Vagina (tissue), 2 donors: Measurements from ENCODE around the gene XAB2.

ENCODE experiments used
- POLR2A ChIP-seq, 2 donors: fragments of 450-650 bp; IDR thresholded peaks; one replicate each; pipeline ENCODE4 v1.6.1; 2017; ENCODE audit warnings: antibody characterized with exemption in 2 of 2, mild to moderate bottlenecking in 2 of 2, moderate library complexity in 2 of 2
- TF ChIP-seq, protein P1 (sequence below), 3 experiments: fragments of 450-650 bp in 2 of 3; fragments of 200-600 bp in 1 of 3; sonication (generic) in 1 of 3; IDR thresholded peaks; one replicate each; pipeline ENCODE4 v1.5.1; 2017 to 2019; ENCODE audit warnings: antibody characterized with exemption in 3 of 3, mild to moderate bottlenecking in 2 of 3, moderate library complexity in 2 of 3

DNA sequence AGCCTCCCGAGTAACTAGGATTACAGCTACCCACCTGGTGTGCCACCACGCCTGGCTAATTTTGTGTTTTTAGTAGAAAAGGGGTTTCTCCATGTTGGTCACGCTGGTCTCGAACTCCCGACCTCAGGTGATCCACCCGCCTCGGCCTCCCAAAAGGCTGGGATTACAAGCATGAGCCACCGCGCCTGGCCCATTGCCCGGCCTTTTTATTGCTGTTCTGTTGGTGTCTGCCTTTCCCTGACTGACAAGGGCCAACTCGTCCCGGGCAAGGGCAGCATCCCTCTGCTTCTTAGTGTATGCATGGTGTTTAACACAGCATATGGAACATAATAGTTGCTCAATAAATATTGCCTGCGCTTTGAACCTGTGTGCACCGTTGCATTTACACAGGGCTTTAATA lies 33.3 kb upstream of the XAB2 start:
- TF ChIP-seq, protein P1, sequence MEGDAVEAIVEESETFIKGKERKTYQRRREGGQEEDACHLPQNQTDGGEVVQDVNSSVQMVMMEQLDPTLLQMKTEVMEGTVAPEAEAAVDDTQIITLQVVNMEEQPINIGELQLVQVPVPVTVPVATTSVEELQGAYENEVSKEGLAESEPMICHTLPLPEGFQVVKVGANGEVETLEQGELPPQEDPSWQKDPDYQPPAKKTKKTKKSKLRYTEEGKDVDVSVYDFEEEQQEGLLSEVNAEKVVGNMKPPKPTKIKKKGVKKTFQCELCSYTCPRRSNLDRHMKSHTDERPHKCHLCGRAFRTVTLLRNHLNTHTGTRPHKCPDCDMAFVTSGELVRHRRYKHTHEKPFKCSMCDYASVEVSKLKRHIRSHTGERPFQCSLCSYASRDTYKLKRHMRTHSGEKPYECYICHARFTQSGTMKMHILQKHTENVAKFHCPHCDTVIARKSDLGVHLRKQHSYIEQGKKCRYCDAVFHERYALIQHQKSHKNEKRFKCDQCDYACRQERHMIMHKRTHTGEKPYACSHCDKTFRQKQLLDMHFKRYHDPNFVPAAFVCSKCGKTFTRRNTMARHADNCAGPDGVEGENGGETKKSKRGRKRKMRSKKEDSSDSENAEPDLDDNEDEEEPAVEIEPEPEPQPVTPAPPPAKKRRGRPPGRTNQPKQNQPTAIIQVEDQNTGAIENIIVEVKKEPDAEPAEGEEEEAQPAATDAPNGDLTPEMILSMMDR (IDR thresholded peaks at IDR 0.05), result no peak
- no peak for TF ChIP-seq POLR2A (IDR thresholded peaks at IDR 0.05)
